BLaER1 treated with 17β-estradiol and CSF1 and Interleukin-3, amounts not matched to agents 10 nM and 100 nM (cell line): Measurements from ENCODE around the gene SLC9A8.

Experiments
- H3K27ac ChIP-seq, 11 experiments: shearing (Covaris generic); formaldehyde crosslinking; 2 replicates each; pipeline ENCODE4 v1.8.1; 2022
- H3K27me3 ChIP-seq, 11 experiments: shearing (Covaris generic); formaldehyde crosslinking; 2 replicates each; pipeline ENCODE4 v1.8.1; 2022
- H3K36me3 ChIP-seq, 11 experiments: shearing (Covaris generic); formaldehyde crosslinking; 2 replicates each; pipeline ENCODE4 v1.8.1; 2022
- H3K4me1 ChIP-seq, 10 experiments: shearing (Covaris generic); formaldehyde crosslinking; 2 replicates each; pipeline ENCODE4 v1.8.1; 2022
- H3K4me2 ChIP-seq, 11 experiments: shearing (Covaris generic); formaldehyde crosslinking; 2 replicates each; pipeline ENCODE4 v1.8.1; 2022
- H3K4me3 ChIP-seq, 10 experiments: shearing (Covaris generic); formaldehyde crosslinking; 2 replicates each; pipeline ENCODE4 v1.8.1; 2022
- H3K9ac ChIP-seq, 11 experiments: shearing (Covaris generic); formaldehyde crosslinking; 2 replicates each; pipeline ENCODE4 v1.8.1; 2022
- H3K9me3 ChIP-seq, 11 experiments: shearing (Covaris generic); formaldehyde crosslinking; replicated peaks in 1 of 11; 2 replicates each; pipeline ENCODE4 v1.8.1; 2022
- H4K20me1 ChIP-seq, 11 experiments: shearing (Covaris generic); formaldehyde crosslinking; 2 replicates each; pipeline ENCODE4 v1.8.1; 2022
- Cebpa-rat ChIP-seq, 11 experiments: shearing (Covaris generic); IDR thresholded peaks; 2 replicates each; pipeline ENCODE4 v1.8.1; 2022

The SLC9A8 gene

DNA sequence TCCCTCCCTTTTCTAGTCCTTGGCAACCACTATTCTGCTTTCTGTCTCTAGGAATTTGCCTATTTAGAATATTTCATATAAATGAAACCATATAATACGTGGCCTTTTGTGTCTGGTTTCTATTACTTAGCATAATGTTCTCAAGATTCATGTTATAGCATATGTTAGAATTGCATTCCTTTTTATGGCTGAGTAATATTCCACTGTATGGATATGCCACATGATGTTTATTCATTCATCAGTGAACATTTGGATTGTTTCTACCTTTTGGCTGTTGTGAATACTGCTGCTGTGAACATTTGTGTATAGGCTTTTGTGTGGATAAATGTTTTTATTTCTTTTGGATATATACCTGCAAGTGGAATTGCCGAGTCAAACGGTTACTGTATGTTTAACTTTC is 7.1 kb downstream of the SLC9A8 start:
- H3K4me2 ChIP-seq, result no peak overlapping the region
- TF ChIP-seq Cebpa-rat (IDR thresholded peaks at IDR 0.05), result no peak
- H3K9ac ChIP-seq, result no peak overlapping the region
- H3K4me1 ChIP-seq, result peaks cover 0 to 25% (median 6%) of the 10 kb centered on the region in 10 experiments; a peak in 15 of 20 replicates
- no peak overlapping the region for H3K4me3 ChIP-seq
- peaks cover 0 to 11% (median 8%) of the 10 kb centered on the region in 11 experiments; a peak in 17 of 22 replicates for H3K9me3 ChIP-seq
- H3K27ac ChIP-seq, result no peak overlapping the region
- peaks cover 71 to 100% (median 92%) of the 10 kb centered on the region in 11 experiments for H3K36me3 ChIP-seq
- H4K20me1 ChIP-seq, result no peaks in the 10 kb centered on the region; a peak in 1 of 22 replicates
- no peaks in the 10 kb centered on the region for H3K27me3 ChIP-seq

DNA sequence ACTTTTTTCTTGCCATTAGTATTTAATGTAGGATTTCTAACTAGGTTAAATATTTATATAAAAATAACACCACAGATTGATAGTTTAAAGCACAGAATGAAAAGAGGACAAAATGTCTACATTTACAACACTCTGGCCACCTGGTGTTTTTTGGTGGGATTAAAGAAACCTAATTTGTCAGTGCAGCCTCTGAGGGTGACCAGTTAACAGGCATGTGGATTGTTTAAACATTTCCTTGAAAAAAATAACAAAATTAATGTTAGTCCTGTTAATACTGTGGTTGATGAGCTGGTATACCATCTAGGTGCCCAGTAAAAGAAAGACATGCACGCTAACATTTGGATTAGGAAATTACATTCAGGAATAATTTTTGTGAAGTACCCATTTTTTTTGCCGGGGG is 8.8 kb downstream of the SLC9A8 start:
- Histone ChIP-seq H3K4me1 (peaks cover 0 to 25% (median 6%) of the 10 kb centered on the region in 10 experiments; a peak in 15 of 20 replicates), H3K4me2 (peak overlapping the region in 2 of 11 experiments; percentile 56 to 61; a peak in 4 of 22 replicates), H3K27ac (no peak overlapping the region), H3K4me3 (no peak overlapping the region), H4K20me1 (peaks cover 0 to 6% (median 0%) of the 10 kb centered on the region in 11 experiments; a peak in 2 of 22 replicates), H3K36me3 (peaks cover 72 to 100% (median 86%) of the 10 kb centered on the region in 11 experiments), H3K9me3 (peaks cover 0 to 11% (median 8%) of the 10 kb centered on the region in 11 experiments; a peak in 17 of 22 replicates), H3K27me3 (no peaks in the 10 kb centered on the region), H3K9ac (peak overlapping the region in 1 of 11 experiments; percentile 3; a peak in 1 of 22 replicates)
- no peak for TF ChIP-seq Cebpa-rat (IDR thresholded peaks at IDR 0.05)

DNA sequence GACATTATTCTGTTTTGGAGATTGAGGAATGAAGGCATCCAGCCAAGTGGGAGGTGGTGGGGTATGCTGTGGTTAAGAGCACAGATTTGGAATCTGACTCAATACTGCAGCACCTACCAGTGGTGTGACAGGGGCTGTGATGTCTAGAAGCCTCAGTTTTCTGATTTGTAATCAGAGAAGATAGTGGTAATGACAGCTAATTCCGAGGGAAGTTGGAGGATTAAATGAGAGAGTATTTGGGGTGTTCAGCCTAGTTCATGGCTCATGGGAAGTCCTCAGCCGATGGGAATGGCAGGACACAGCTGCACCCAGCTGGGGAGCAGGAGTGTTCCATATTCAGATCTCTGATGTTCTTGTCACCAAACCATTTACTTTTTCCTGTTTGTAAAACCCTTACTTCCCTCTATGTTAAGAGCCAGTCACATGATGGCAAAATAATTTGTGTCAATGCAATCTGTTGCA is 9.3 kb downstream of the SLC9A8 start:
- Histone ChIP-seq H3K9me3 (peaks cover 0 to 11% (median 8%) of the 10 kb centered on the region in 11 experiments; a peak in 17 of 22 replicates), H3K27ac (no peak overlapping the region), H3K4me2 (peak overlapping the region in 2 of 11 experiments; percentile 56 to 61; a peak in 5 of 22 replicates), H3K4me3 (no peak overlapping the region), H3K9ac (peak overlapping the region in 1 of 11 experiments; percentile 3; a peak in 1 of 22 replicates), H4K20me1 (peaks cover 0 to 7% (median 0%) of the 10 kb centered on the region in 11 experiments; a peak in 2 of 22 replicates), H3K36me3 (peaks cover 71 to 100% (median 82%) of the 10 kb centered on the region in 11 experiments), H3K4me1 (peaks cover 0 to 25% (median 6%) of the 10 kb centered on the region in 10 experiments; a peak in 15 of 20 replicates), H3K27me3 (no peaks in the 10 kb centered on the region)
- no peak for TF ChIP-seq Cebpa-rat (IDR thresholded peaks at IDR 0.05)

DNA sequence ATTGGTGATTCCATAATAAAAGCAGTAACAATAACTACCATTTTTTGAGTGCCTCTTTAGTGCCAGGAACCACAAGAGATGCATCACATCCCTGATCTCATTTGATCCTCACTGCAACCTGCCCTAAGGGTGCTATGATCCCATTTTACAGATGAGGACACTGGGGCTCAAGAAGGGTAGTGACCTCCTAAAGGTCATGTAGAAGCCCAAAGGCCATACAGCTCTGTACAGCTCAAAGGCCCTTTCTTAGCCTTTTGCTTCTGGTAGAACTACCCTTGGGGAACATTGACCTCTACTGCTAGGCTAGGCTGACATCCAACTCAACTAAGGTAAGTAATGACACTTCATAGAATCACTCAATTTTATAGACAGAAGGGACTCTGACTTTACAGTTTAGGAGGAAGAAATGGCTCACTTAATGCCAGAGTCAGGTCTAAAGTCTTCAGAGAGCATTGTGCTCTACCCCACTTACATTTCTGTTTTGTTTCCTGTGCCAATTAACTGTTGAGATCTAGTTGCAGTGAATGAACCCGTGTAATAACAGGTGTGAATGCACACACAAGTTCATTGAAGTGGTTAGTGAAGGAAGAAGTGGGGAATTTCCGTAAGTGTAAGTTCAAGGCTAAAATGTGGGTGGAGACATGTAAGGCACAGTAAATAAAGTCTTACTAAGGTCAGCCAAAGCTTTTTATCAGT is 10.7 kb downstream of the SLC9A8 start:
- Histone ChIP-seq H3K4me2 (no peak overlapping the region), H3K9me3 (peaks cover 0 to 11% (median 8%) of the 10 kb centered on the region in 11 experiments; a peak in 17 of 22 replicates), H3K4me3 (no peak overlapping the region), H3K27me3 (no peaks in the 10 kb centered on the region), H4K20me1 (peaks cover 0 to 7% (median 0%) of the 10 kb centered on the region in 11 experiments; a peak in 2 of 22 replicates), H3K36me3 (peaks cover 72 to 96% (median 82%) of the 10 kb centered on the region in 11 experiments), H3K4me1 (peaks cover 0 to 24% (median 6%) of the 10 kb centered on the region in 10 experiments; a peak in 15 of 20 replicates), H3K9ac (no peak overlapping the region), H3K27ac (no peak overlapping the region)
- no peak for TF ChIP-seq Cebpa-rat (IDR thresholded peaks at IDR 0.05)

DNA sequence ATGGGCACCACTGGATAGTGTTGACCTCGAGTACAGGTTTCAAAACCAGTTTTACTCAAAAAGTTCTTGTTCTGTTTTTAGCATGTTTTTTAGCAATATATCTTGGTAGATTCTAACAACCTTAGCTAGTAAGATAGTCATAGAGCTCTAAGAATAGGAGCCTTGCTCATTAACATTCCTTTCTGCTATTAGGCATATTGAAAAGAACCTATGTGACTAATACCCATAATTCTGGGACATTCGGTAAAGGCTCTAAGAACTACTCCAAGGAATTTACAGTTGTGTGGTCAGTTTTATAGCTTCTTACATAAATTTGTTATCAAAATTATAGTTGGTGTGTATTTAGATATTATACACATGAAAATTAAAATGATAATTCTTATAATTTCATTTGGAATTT is 11.6 kb downstream of the SLC9A8 start:
- H3K4me1 ChIP-seq, result peaks cover 5 to 17% (median 12%) of the 10 kb centered on the region in 10 experiments; a peak in 19 of 20 replicates
- no peak for TF ChIP-seq Cebpa-rat (IDR thresholded peaks at IDR 0.05)
- no peak overlapping the region for H3K9ac ChIP-seq
- no peaks in the 10 kb centered on the region for H3K27me3 ChIP-seq
- peaks cover 65 to 89% (median 76%) of the 10 kb centered on the region in 11 experiments for H3K36me3 ChIP-seq
- peaks cover 0 to 9% (median 8%) of the 10 kb centered on the region in 11 experiments; a peak in 17 of 22 replicates for H3K9me3 ChIP-seq
- H3K4me2 ChIP-seq, result no peak overlapping the region
- H3K4me3 ChIP-seq, result no peak overlapping the region
- H3K27ac ChIP-seq, result no peak overlapping the region
- H4K20me1 ChIP-seq, result peaks cover 0 to 7% (median 0%) of the 10 kb centered on the region in 11 experiments; a peak in 3 of 22 replicates

DNA sequence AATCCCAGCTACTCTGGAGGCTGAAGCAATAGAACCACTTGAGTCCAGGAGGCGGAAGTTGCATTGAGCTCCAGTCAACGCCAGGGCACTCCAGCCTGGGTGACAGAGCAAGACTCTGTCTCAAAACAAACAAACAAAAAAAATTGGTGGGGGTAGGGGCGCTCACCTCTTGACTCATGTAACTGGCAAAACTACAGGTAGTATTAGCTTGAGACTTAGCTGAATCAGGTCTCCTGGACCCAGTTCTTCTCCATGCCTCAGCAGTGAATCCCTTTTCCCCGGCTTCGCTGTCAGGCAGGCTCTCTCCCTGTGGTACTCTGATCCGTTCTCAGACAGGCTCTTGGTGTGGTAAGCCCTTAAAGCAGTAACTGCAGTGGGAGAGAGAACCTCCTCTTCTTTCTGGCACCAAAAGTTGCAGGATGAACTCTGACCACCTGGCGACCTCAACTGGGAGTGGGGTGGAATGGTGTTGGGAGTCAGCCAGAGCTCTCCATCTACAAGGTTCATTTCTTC is 12.9 kb downstream of the SLC9A8 start:
- Histone ChIP-seq H3K4me3 (no peak overlapping the region), H4K20me1 (peaks cover 0 to 12% (median 0%) of the 10 kb centered on the region in 11 experiments; a peak in 3 of 22 replicates), H3K9me3 (no peaks in the 10 kb centered on the region), H3K4me2 (no peak overlapping the region), H3K9ac (no peak overlapping the region), H3K27me3 (no peaks in the 10 kb centered on the region), H3K4me1 (peaks cover 5 to 20% (median 15%) of the 10 kb centered on the region in 10 experiments; a peak in 19 of 20 replicates), H3K36me3 (peaks cover 61 to 89% (median 75%) of the 10 kb centered on the region in 11 experiments), H3K27ac (no peak overlapping the region)
- no peak for TF ChIP-seq Cebpa-rat (IDR thresholded peaks at IDR 0.05)

DNA sequence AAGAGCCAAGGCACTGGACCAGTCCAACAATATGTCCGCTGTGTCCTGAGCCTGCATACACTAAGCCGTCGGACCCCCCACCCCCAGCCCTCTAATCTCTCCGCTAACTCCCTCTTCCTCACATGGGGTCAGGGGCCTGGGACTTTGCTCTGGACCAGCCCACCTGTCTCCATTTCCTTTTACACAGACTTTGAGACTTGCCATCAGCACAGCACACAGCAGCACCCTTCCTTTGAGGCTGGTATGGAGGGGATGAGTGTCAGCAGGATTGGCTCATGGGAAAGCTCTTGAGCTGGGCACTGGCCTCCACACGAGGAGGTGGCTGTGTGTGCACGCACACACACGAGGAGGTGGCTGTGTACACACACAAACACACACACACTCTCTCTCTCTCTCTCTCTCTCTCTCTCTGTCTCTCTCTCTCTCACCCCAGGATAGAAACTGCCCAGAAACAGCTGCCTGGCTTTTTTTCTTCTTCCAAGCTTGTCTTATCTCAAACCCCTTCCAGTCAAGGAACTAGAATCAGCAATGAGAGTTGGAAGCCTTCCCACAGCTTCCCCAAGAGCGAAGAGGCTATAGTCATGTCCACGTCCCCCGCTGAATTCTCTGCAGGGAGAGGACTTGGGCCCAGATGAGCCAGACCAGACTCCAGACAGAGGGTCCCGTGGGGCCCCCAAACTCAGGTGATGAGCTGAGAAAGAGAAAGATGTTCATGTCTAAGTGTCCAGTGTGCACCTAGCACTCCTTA is 18.6 kb downstream of the SLC9A8 start:
- no peak overlapping the region for H3K9ac ChIP-seq
- peaks cover 0 to 19% (median 0%) of the 10 kb centered on the region in 11 experiments; a peak in 5 of 22 replicates for H4K20me1 ChIP-seq
- H3K4me2 ChIP-seq, result no peak overlapping the region
- peak overlapping the region in 1 of 11 experiments; percentile 17; a peak in 1 of 22 replicates for H3K27ac ChIP-seq
- H3K4me3 ChIP-seq, result no peak overlapping the region
- H3K36me3 ChIP-seq, result peaks cover 32 to 70% (median 58%) of the 10 kb centered on the region in 11 experiments; a peak in 21 of 22 replicates
- no peaks in the 10 kb centered on the region for H3K27me3 ChIP-seq
- TF ChIP-seq Cebpa-rat (IDR thresholded peaks at IDR 0.05), result no peak
- H3K9me3 ChIP-seq, result peaks cover 0 to 6% (median 0%) of the 10 kb centered on the region in 11 experiments; a peak in 4 of 22 replicates
- peaks cover 0 to 15% (median 13%) of the 10 kb centered on the region in 10 experiments; a peak in 13 of 20 replicates for H3K4me1 ChIP-seq
